H9 (cell line): ENCODE data around the gene CRHR2. TPM values are rescaled to one million over a fixed set of nuclear protein-coding genes. Genes with fewer than 3 reads are reported as not detected.

Source experiments
- DNase-seq: peaks from one replicate; pipeline ENCODE4 v3.0.0-alpha.2; 2017
- H2AFZ ChIP-seq: one replicate; pipeline ENCODE4 v1.6.1; 2013; ENCODE audit warnings: mild to moderate bottlenecking, low read length, control low read depth, moderate library complexity
- H2AK5ac ChIP-seq: 2 replicates; pipeline ENCODE4 v1.6.1; 2013; ENCODE audit warnings: low read length, control low read depth, mixed read lengths; ENCODE audit not compliant: insufficient read length
- H2BK120ac ChIP-seq: one replicate; pipeline ENCODE4 v1.6.1; 2013; ENCODE audit warnings: low read depth, mild to moderate bottlenecking, low read length, control low read depth, inconsistent platforms; ENCODE audit not compliant: poor library complexity, severe bottlenecking
- H2BK12ac ChIP-seq: 2 replicates; pipeline ENCODE4 v1.6.1; 2013; ENCODE audit warnings: low read length, control low read depth, mixed read lengths, low read depth; ENCODE audit not compliant: insufficient read length
- H2BK15ac ChIP-seq: 2 replicates; pipeline ENCODE4 v1.6.1; 2013; ENCODE audit warnings: low read depth, low read length, control low read depth
- H2BK20ac ChIP-seq: one replicate; pipeline ENCODE4 v1.6.1; 2013; ENCODE audit warnings: low read depth, mild to moderate bottlenecking, low read length, control low read depth, inconsistent platforms; ENCODE audit not compliant: poor library complexity, severe bottlenecking
- H2BK5ac ChIP-seq: 2 replicates; pipeline ENCODE4 v1.6.1; 2013; ENCODE audit warnings: low read length, control low read depth, mixed read lengths; ENCODE audit not compliant: insufficient read length
- H3K14ac ChIP-seq: 2 replicates; pipeline ENCODE4 v1.6.1; 2013; ENCODE audit warnings: low read length, control low read depth; ENCODE audit not compliant: insufficient read depth
- H3K18ac ChIP-seq: 2 replicates; pipeline ENCODE4 v1.6.1; 2013; ENCODE audit warnings: low read depth, mild to moderate bottlenecking, mixed read lengths, low read length, control low read depth; ENCODE audit not compliant: insufficient read length
- H3K23ac ChIP-seq: 2 replicates; pipeline ENCODE4 v1.6.1; 2013; ENCODE audit warnings: low read length, control low read depth, mixed read lengths, low read depth; ENCODE audit not compliant: insufficient read length
- H3K23me2 ChIP-seq: 2 replicates; pipeline ENCODE4 v1.6.1; 2013; ENCODE audit warnings: low read depth, mild to moderate bottlenecking, mixed read lengths, low read length, control low read depth; ENCODE audit not compliant: insufficient read length, poor library complexity, severe bottlenecking
- H3K27ac ChIP-seq: 2 replicates; pipeline ENCODE4 v1.5.1; 2013; ENCODE audit warnings: low read length, control low read depth, mixed read lengths, low read depth; ENCODE audit not compliant: insufficient read length
- H3K27me3 ChIP-seq: 2 replicates; pipeline ENCODE4 v1.6.1; 2013; ENCODE audit warnings: low read length, control low read depth, inconsistent platforms; ENCODE audit not compliant: insufficient read depth
- H3K4ac ChIP-seq: 2 replicates; pipeline ENCODE4 v1.6.1; 2013; ENCODE audit warnings: low read depth, mild to moderate bottlenecking, control low read depth, inconsistent platforms, low read length, moderate library complexity
- H3K4me1 ChIP-seq: 2 replicates; pipeline ENCODE4 v1.6.1; 2013; ENCODE audit warnings: low read length, control low read depth, inconsistent platforms; ENCODE audit not compliant: insufficient read depth
- H3K4me2 ChIP-seq: 2 replicates; pipeline ENCODE4 v1.6.1; 2013; ENCODE audit warnings: low read length, control low read depth, mixed read lengths; ENCODE audit not compliant: insufficient read length, insufficient read depth
- H3K56ac ChIP-seq: 2 replicates; pipeline ENCODE4 v1.6.1; 2013; ENCODE audit warnings: low read depth, mild to moderate bottlenecking, mixed read lengths, low read length, control low read depth; ENCODE audit not compliant: insufficient read length
- H3K79me1 ChIP-seq: 2 replicates; pipeline ENCODE4 v1.6.1; 2013; ENCODE audit warnings: low read depth, mild to moderate bottlenecking, moderate library complexity, low read length, control low read depth, inconsistent platforms; ENCODE audit not compliant: insufficient read depth, poor library complexity, severe bottlenecking
- H3K79me2 ChIP-seq: 2 replicates; pipeline ENCODE4 v1.6.1; 2013; ENCODE audit warnings: low read length, control low read depth, inconsistent platforms; ENCODE audit not compliant: insufficient read depth
- H3K9ac ChIP-seq: 2 replicates; pipeline ENCODE4 v1.6.1; 2013; ENCODE audit warnings: low read length, control low read depth, mixed read lengths; ENCODE audit not compliant: insufficient read length; ENCODE audit errors: extremely low read depth
- H3K9me3 ChIP-seq: one replicate; pipeline ENCODE4 v1.6.1; 2013; ENCODE audit warnings: low read depth, low read length, inconsistent platforms; ENCODE audit not compliant: control insufficient read depth
- H3T11ph ChIP-seq: one replicate; pipeline ENCODE4 v1.6.1; 2013; ENCODE audit warnings: mild to moderate bottlenecking, low read length, control low read depth, inconsistent platforms
- H4K20me1 ChIP-seq: one replicate; pipeline ENCODE4 v1.6.1; 2013; ENCODE audit not compliant: control insufficient read depth, insufficient read length, insufficient read depth
- H4K5ac ChIP-seq: 2 replicates; pipeline ENCODE4 v1.6.1; 2013; ENCODE audit warnings: low read depth, mild to moderate bottlenecking, mixed read lengths, low read length, control low read depth; ENCODE audit not compliant: insufficient read length
- H4K8ac ChIP-seq: replicated peaks from 2 replicates; pipeline ENCODE4 v1.6.1; 2013; ENCODE audit warnings: low read length, control low read depth, mixed read lengths, low read depth; ENCODE audit not compliant: insufficient read length
- H4K91ac ChIP-seq: 2 replicates; pipeline ENCODE4 v1.6.1; 2013; ENCODE audit warnings: low read depth, mild to moderate bottlenecking, moderate library complexity, mixed read lengths, low read length, control low read depth; ENCODE audit not compliant: insufficient read length
- H3K27ac Mint-ChIP-seq, 3 experiments: 2 replicates in 2 of 3; 3 replicates in 1 of 3; pipeline ENCODE4 v1.8.0; 2020 to 2021; ENCODE audit warnings: mixed read lengths in 3 of 3, mild to moderate bottlenecking in 1 of 3, moderate library complexity in 1 of 3
- H3K27me3 Mint-ChIP-seq: 2 replicates; pipeline ENCODE4 v1.8.0; 2021; ENCODE audit warnings: low read depth, mild to moderate bottlenecking, moderate library complexity, mixed read lengths
- H3K36me3 Mint-ChIP-seq, 3 experiments: 2 replicates in 2 of 3; 3 replicates in 1 of 3; pipeline ENCODE4 v1.8.0; 2020 to 2021; ENCODE audit warnings: low read depth in 3 of 3, mixed read lengths in 3 of 3; ENCODE audit not compliant: insufficient read depth in 1 of 3
- H3K4me1 Mint-ChIP-seq, 2 experiments: 2 replicates each; pipeline ENCODE4 v1.8.0; 2020; ENCODE audit warnings: mixed read lengths in 2 of 2
- H3K4me3 Mint-ChIP-seq, 2 experiments: 2 replicates in 1 of 2; 3 replicates in 1 of 2; pipeline ENCODE4 v1.8.0; 2020 to 2021; ENCODE audit warnings: mild to moderate bottlenecking in 2 of 2, mixed read lengths in 2 of 2, moderate library complexity in 1 of 2
- H3K9me3 Mint-ChIP-seq, 2 experiments: 2 replicates in 1 of 2; 3 replicates in 1 of 2; pipeline ENCODE4 v1.8.0; 2020; ENCODE audit warnings: mild to moderate bottlenecking in 2 of 2, mixed read lengths in 2 of 2, moderate library complexity in 1 of 2
- CTCF ChIP-seq: fragments of 200-600 bp; sonication (generic); conservative IDR thresholded peaks from 3 replicates; pipeline ENCODE4 v1.8.0; 2021; ENCODE audit warnings: antibody characterized with exemption, mild to moderate bottlenecking
- WGBS: extraction: QIAGEN DNeasy Blood & Tissue Kit; methylation state at CpG from one replicate; pipeline ENCODE4 v1.1.7; 2013; ENCODE audit warnings: missing lambda C conversion rate, low lambda C conversion rate, mixed read lengths; ENCODE audit not compliant: insufficient read length; ENCODE audit errors: extremely low coverage; 5-methylcytosine and 5-hydroxymethylcytosine counted together
- total RNA-seq: library from RNA; stranded (reverse); gene quantifications from 2 replicates; pipeline ENCODE4 v1.2.1, GENCODE V29; 2021

Gene CRHR2
- total RNA-seq, 1 experiment from 2014 or later = 0.07 TPM

DNA sequence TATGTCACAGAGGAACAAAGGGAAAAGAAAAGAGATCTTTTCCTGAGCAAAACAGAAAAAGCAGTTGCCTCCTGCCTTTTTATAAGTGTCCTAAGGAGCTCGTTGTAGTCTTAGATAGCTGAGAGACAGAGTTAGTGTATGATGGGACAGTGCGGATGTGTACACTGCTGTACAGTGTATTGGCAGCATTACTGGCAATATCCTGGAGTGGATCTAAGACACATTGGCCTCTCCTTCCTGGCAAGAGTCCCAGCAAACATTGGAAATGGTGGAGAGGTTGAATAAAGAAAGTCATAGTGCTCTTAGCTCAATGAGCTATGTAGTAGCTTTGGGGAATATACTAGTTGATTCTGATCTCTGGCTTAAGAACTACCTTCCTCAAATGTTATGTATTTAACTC, 64.9 kb downstream of the CRHR2 start:
- no peak overlapping the region; a peak in 1 of 7 replicates for H3K27ac Mint-ChIP-seq
- no peak overlapping the region for H3K4me3 Mint-ChIP-seq

More for the DNA sequence above, 64.9 kb downstream of the CRHR2 start:
- Histone ChIP-seq H3K4me2 (no peak overlapping the region), H3K23me2 (no peaks in the 10 kb centered on the region), H2AK5ac (no peak overlapping the region), H4K5ac (no peak overlapping the region), H2BK120ac (no peak overlapping the region), H4K91ac (no peak overlapping the region), H3K18ac (no peak overlapping the region), H3T11ph (no peak overlapping the region), H3K79me1 (peaks cover 3% of the 10 kb centered on the region), H2BK20ac (no peak overlapping the region), H3K27me3 (no peaks in the 10 kb centered on the region), H2BK15ac (no peak overlapping the region), H3K23ac (no peak overlapping the region), H2BK5ac (no peak overlapping the region), H4K8ac (no peak overlapping the region), H4K20me1 (no peaks in the 10 kb centered on the region), H3K14ac (no peak overlapping the region), H3K79me2 (peaks cover 2% of the 10 kb centered on the region; the same call in 1 of the 2 replicates), H3K9me3 (no peaks in the 10 kb centered on the region), H3K9ac (no peak overlapping the region), H3K4ac (no peak overlapping the region), H3K27ac (no peak overlapping the region), H2AFZ (no peak overlapping the region), H3K4me1 (no peaks in the 10 kb centered on the region), H3K56ac (no peak overlapping the region), H2BK12ac (no peak overlapping the region)
- no peak for TF ChIP-seq CTCF
- Mint-ChIP-seq H3K9me3 (no peaks in the 10 kb centered on the region), H3K36me3 (peaks cover 62 to 90% (median 89%) of the 10 kb centered on the region in 3 experiments; a peak in 6 of 7 replicates), H3K4me1 (no peaks in the 10 kb centered on the region), H3K27me3 (no peaks in the 10 kb centered on the region)
- WGBS = no CpG with 5 or more reads among the region's 2 CpGs
- DNase-seq = no peak
